Mammary epithelial cell (primary cell): ENCODE measurements around the gene SRRT.

Source experiments
- CTCF ChIP-seq, 2 donors: IDR thresholded peaks in 1 of 2; conservative IDR thresholded peaks in 1 of 2; 2 replicates each; pipeline ENCODE4 v1.5.1; 2011 to 2012; ENCODE audit warnings: inconsistent platforms in 2 of 2, low read length in 2 of 2, mild to moderate bottlenecking in 2 of 2, control low read depth in 1 of 2, low read depth in 1 of 2; ENCODE audit not compliant: insufficient read depth in 1 of 2; ENCODE audit errors: extremely low read depth in 1 of 2
- EZH2 ChIP-seq: IDR thresholded peaks from 2 replicates; pipeline ENCODE4 v1.6.1; 2012; ENCODE audit warnings: low read length, inconsistent platforms, borderline replicate concordance

GRCh38 chr7:100865372-100865911 is 9.5 kb upstream of the SRRT start:
- TF ChIP-seq CTCF (conservative IDR thresholded peaks at IDR 0.05 in 1 of 2, IDR thresholded peaks at IDR 0.05 in 1 of 2; ENCODE audit: extremely low read depth in 1 of 2, insufficient read depth in 1 of 2, low read depth in 1 of 2, low read length in 2 of 2) (peak in 1 of 2 donors; percentile 47), EZH2 (no peak)
